Left ventricle myocardium inferior (tissue), 1 donor: ENCODE results near the gene PIM3. TPM values are rescaled to one million over a fixed set of nuclear protein-coding genes. Genes with fewer than 3 reads are reported as not detected.
"Not testable (repeated sequence)": the region's sequence is repeated elsewhere in the genome, so short reads cannot be mapped to it uniquely, and the experiment has no call there.

ENCODE experiments used
- DNase-seq: peaks from one replicate; pipeline ENCODE4 v3.0.0-alpha.2; 2020
- H3K27ac ChIP-seq: fragments of 200-600 bp; replicated peaks from 2 replicates; pipeline ENCODE4 v1.8.0; 2021
- H3K27me3 ChIP-seq: fragments of 200-600 bp; 2 replicates; pipeline ENCODE4 v1.8.0; 2021; ENCODE audit warnings: low read depth
- H3K36me3 ChIP-seq: fragments of 200-600 bp; 2 replicates; pipeline ENCODE4 v1.8.0; 2021
- H3K4me1 ChIP-seq: fragments of 200-600 bp; 2 replicates; pipeline ENCODE4 v1.8.0; 2021
- H3K4me3 ChIP-seq: fragments of 200-600 bp; 2 replicates; pipeline ENCODE4 v1.8.0; 2021; ENCODE audit warnings: mild to moderate bottlenecking, moderate library complexity
- H3K9me3 ChIP-seq: fragments of 200-600 bp; replicated peaks from 2 replicates; pipeline ENCODE4 v1.8.0; 2021
- intact Hi-C: fragments of 100-400 bp; cut with micrococcal nuclease; formaldehyde crosslinking; loops from one replicate; pipeline ENCODE4 v1.11.0; 2022
- total RNA-seq: library from RNA; stranded (reverse); fragmentation: NEBNext Ultra II Directional; extraction: Animal tissue kit (Norgen Biotek cat#: 25700); gene quantifications from one replicate; pipeline ENCODE4 v1.2.1, GENCODE V29; 2021
- TF ChIP-seq, protein P1 (sequence below): fragments of 200-600 bp; IDR thresholded peaks from 2 replicates; pipeline ENCODE4 v1.8.0; 2021; ENCODE audit warnings: antibody characterized with exemption, mild to moderate bottlenecking, borderline replicate concordance
- donor health status: DM: no; HTN: yes; CAD: no; lungs with severe emphysema.

The PIM3 gene
- total RNA-seq, 1 donor from 2014 or later, result 57.1 TPM

DNA sequence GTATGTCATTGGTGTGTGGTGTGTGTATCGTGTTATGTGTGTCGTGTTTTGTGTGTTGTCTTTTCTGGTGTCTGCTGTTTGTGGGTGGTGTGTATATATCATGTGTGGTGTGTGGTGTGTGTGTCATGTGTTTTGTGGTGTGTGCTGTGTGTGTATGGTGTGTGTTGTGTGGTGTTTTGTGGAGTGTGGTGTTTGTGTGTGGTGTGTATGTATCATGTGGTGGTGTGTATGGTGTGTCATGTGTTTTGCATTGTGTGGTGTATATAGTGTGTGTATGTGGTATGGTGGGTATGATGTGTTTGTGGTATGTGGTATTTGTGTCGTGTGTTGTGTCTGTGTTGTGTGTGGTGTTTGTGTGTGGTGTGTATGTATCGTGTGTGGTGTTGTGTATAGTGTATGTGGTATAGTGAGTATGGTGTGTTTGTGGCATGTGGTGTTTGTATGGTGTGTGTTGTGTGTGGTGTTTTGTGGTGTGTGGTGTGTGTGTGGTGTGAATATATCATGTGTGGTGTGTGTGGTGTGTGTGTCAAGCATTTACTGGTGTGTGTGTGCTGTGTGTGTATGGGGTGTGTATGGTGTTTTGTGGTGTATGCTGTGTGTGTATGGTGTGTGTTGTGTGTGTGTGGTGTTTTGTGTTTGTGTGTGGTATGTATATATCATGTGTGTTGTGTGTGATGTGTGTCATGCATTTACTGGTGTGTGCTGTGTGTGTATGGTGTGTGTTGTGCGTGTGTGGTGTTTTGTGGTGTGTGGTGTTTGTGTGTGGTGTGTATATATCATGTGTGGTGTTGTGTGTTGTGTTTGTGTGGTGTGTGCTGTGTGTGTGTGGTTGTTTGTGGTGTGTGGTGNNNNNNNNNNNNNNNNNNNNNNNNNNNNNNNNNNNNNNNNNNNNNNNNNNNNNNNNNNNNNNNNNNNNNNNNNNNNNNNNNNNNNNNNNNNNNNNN lies 12.7 kb downstream of the PIM3 start:
- intact Hi-C loops, result no loop called here
- H3K9me3 ChIP-seq, result no peaks in the 10 kb centered on the region
- H3K36me3 ChIP-seq, result no peaks in the 10 kb centered on the region
- no peak overlapping the region for H3K4me3 ChIP-seq
- TF ChIP-seq, protein P1, sequence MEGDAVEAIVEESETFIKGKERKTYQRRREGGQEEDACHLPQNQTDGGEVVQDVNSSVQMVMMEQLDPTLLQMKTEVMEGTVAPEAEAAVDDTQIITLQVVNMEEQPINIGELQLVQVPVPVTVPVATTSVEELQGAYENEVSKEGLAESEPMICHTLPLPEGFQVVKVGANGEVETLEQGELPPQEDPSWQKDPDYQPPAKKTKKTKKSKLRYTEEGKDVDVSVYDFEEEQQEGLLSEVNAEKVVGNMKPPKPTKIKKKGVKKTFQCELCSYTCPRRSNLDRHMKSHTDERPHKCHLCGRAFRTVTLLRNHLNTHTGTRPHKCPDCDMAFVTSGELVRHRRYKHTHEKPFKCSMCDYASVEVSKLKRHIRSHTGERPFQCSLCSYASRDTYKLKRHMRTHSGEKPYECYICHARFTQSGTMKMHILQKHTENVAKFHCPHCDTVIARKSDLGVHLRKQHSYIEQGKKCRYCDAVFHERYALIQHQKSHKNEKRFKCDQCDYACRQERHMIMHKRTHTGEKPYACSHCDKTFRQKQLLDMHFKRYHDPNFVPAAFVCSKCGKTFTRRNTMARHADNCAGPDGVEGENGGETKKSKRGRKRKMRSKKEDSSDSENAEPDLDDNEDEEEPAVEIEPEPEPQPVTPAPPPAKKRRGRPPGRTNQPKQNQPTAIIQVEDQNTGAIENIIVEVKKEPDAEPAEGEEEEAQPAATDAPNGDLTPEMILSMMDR, result no peak
- H3K27ac ChIP-seq, result no peak overlapping the region
- no peak for DNase-seq
- peaks cover 40% of the 10 kb centered on the region for H3K4me1 ChIP-seq
- H3K27me3 ChIP-seq, result no peaks in the 10 kb centered on the region

DNA sequence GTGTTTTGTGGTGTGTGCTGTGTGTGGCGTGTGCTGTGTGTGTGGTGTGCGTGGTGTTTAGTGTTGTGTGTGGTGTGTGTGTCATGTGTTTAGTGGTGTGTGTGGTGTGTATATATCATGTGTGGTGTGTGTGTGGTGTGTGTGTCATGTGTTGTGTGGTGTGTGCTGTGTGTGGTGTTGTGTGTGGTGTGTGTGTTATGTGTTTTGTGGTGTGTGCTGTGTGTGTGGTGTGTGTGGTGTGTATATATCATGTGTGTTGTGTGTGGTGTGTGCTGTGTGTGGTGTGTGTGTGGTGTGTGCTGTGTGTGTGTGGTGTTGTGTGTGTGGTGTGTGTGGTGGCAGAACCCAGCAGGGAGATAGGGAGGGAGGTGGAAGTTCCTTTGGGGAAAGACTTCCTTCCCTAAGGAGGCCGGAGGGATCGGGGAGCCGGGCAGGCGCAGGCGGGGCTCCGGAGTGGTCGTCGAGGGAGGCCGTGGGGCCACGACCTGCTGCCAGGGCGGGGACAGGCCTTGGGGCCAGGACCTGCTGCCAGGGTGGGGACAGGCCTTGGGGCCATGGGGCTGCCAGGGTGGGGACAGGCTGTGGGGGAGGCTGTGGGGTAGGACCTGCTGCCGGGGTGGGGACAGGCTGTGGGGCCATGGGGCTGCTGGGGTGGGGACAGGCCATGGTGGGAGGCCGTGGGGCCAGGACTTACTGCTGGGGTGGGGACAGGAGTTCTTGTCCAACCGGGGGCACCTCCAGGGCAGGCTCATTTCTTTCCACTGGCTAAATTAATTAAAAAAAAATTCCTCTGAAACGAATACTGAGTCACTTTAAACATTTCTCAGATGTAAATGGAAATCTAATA lies 15.2 kb downstream of the PIM3 start:
- Histone ChIP-seq H3K27ac (no peak overlapping the region), H3K9me3 (peaks cover 11% of the 10 kb centered on the region)
- intact Hi-C loops, result no loop called here

DNA sequence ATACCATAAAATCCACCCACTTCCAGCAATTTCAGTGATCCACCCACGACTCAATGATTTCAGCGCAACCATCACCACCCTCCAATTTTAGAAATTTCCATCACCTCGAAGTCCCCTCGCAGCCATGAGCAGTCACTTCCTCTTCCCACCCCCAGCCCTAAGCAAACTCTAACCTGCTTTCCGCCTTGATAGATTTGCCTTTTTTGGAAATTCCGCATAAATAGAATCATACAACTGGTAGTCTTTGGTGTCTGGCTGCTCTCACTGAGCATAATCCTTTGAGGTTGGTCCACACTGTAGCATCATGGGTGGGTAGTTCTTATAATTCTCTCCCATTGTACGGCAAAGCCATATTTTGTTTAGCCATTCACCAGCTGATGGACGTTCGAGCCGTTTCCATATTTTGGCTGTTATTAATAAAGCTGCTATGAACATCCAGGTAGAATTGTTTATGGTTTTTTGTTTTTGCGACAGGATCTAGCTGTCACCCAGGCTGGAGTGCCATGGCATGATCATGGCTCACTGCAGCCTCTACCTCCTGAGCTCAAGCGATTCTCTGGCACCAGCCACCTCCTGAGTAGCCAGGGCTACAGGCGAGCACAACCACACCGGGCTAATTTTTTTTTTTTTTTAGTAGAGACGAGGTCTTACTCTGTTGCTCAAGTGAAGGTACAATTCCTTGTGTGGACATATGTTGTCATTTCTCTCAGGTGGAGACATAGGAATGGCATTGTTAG lies 16.0 kb downstream of the PIM3 start:
- no peaks in the 10 kb centered on the region for H3K27me3 ChIP-seq
- H3K9me3 ChIP-seq, result peaks cover 11% of the 10 kb centered on the region
- H3K4me1 ChIP-seq, result peaks cover 8% of the 10 kb centered on the region
- H3K4me3 ChIP-seq, result no peak overlapping the region
- no peaks in the 10 kb centered on the region for H3K36me3 ChIP-seq
- intact Hi-C loops, result no loop called here
- DNase-seq, result no peak
- H3K27ac ChIP-seq, result no peak overlapping the region
- TF ChIP-seq, protein P1, result no peak

More for the DNA sequence above, 15.2 kb downstream of the PIM3 start:
- Histone ChIP-seq H3K36me3 (no peaks in the 10 kb centered on the region), H3K27me3 (no peaks in the 10 kb centered on the region), H3K4me3 (no peak overlapping the region), H3K4me1 (peaks cover 17% of the 10 kb centered on the region)
- DNase-seq, result peak; percentile 12
- TF ChIP-seq, protein P1, result no peak

DNA sequence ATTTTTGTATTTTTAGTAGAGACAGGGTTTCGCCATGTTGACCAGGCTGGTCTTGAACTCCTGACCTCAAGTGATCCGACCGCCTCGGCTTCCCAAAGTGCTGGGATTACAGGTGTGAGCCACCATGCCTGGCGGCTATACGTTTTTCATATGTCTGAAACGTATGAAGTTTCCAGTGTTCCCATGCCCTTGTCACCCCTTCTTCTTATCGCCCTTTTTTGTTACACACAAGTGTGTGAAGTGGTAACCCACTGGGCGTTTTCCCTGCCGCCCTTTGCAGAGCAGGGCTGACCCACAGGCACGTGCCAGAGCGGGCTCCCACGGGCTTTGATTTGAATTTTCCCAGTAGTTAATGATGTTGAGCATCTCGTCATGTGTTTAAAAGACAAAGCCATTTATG lies 17.0 kb downstream of the PIM3 start:
- intact Hi-C loops, result no loop called here
- Histone ChIP-seq H3K27ac (no peak overlapping the region), H3K4me3 (no peak overlapping the region), H3K9me3 (peaks cover 11% of the 10 kb centered on the region), H3K27me3 (peaks cover 6% of the 10 kb centered on the region), H3K36me3 (no peaks in the 10 kb centered on the region), H3K4me1 (no peaks in the 10 kb centered on the region)
- TF ChIP-seq, protein P1, result no peak
- no peak for DNase-seq

DNA sequence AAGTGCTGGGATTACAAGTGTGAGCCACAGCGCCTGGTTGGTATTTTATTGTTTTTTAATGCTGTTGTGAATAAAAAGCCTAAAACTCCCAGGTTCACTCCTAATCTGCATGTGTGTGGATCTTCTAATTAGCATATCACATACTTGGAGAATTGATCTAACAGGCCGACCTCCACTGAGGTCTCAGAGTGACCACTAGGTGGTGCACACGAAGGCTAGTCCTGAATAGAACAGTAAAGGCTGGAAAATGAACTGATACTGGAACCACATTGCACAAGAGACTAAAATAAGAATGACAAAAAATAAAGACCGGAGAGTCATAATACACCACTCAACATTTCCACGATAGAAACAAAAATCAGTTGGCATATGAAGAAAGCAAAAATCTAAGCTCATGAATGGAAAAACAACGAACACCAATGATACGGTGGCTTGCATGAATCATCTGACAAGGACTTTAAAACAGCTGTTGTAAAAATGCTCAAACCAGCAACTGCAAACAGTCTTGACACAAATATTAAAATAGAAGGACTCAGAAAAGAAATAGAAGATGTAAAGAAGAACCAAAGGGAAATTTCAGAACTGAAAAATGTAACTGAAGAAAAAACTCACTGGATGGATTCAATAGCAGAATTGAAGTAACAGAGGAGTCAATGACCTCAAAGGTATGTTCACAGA lies 19.2 kb downstream of the PIM3 start:
- Histone ChIP-seq H3K27me3 (peaks cover 26% of the 10 kb centered on the region), H3K9me3 (peaks cover 11% of the 10 kb centered on the region), H3K4me3 (no peak overlapping the region), H3K27ac (no peak overlapping the region), H3K4me1 (peaks cover 10% of the 10 kb centered on the region), H3K36me3 (no peaks in the 10 kb centered on the region)
- no peak for DNase-seq
- intact Hi-C loops, result no loop called here
- TF ChIP-seq, protein P1, result peak; percentile 73

DNA sequence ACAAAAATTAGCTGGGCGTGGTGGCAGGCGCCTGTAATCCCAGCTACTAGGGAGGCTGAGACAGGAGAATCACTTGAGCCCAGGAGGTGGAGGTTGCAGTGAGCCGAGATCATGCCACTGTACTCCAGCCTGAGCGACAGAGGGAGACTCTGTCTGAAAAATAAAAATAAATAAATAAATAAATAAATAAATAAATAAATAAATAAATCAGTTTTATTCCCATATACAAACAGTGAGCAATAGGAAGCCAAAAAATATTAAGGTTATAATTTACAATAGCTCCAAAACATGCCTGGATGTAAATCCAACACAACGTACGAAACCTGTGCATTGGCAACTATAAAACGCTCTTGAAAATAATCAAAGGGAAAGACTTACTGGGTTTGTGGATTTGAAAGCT lies 21.2 kb downstream of the PIM3 start:
- H3K4me1 ChIP-seq, intact Hi-C loops: not testable (repeated sequence)
- H3K27me3 ChIP-seq, result peaks cover 26% of the 10 kb centered on the region

More for the DNA sequence above, 21.2 kb downstream of the PIM3 start:
- H3K9me3 ChIP-seq, result peaks cover 27% of the 10 kb centered on the region
- not testable (repeated sequence) for DNase-seq, H3K4me3 ChIP-seq, H3K36me3 ChIP-seq, H3K27ac ChIP-seq
